Astrocyte of the cerebellum (primary cell): ENCODE measurements around the gene LETM1.

Experiments used
- DNase-seq: peaks from one replicate; pipeline ENCODE4 v3.0.0-alpha.2; 2011; ENCODE audit warnings: low read depth
- H3K4me3 ChIP-seq: 2 replicates; pipeline ENCODE4 v1.5.1; 2011; ENCODE audit warnings: mild to moderate bottlenecking, low read depth, low read length, moderate library complexity
- CTCF ChIP-seq: IDR thresholded peaks from 2 replicates; pipeline ENCODE4 v1.5.1; 2012; ENCODE audit warnings: low read length, low read depth, moderate library complexity, mild to moderate bottlenecking; ENCODE audit errors: missing control alignments
- in situ Hi-C: cut with HindIII; loops from 2 replicates; pipeline ENCODE4 v1.10.0; 2017; ENCODE audit warnings: low sequenced_read_pairs

Gene LETM1

GRCh38 chr4:1797861-1798579 is 57.9 kb downstream of the LETM1 start:
- no peak for DNase-seq
- H3K4me3 ChIP-seq = no peak overlapping the region
- TF ChIP-seq CTCF = no peak
- in situ Hi-C loops = no loop called here

- TF ChIP-seq CTCF = no peak
- in situ Hi-C loops = no loop called here
- H3K4me3 ChIP-seq = no peak overlapping the region
- no peak for DNase-seq
Measured at GRCh38 chr4:1797298-1797860, 58.6 kb downstream of the LETM1 start.

- in situ Hi-C loops = no loop called here
- H3K4me3 ChIP-seq = no peak overlapping the region
- no peak for DNase-seq
- no peak for TF ChIP-seq CTCF
Measured at GRCh38 chr4:1796486-1797204, 59.3 kb downstream of the LETM1 start.

GRCh38 chr4:1795299-1796195 is 60.4 kb downstream of the LETM1 start:
- peak overlapping the region; percentile 21 for H3K4me3 ChIP-seq
- no peak for TF ChIP-seq CTCF
- DNase-seq = no peak
- in situ Hi-C loops = no loop called here

GRCh38 chr4:1794809-1795298 is 61.1 kb downstream of the LETM1 start:
- in situ Hi-C loops = no loop called here
- TF ChIP-seq CTCF = no peak
- peak overlapping the region; percentile 21 for H3K4me3 ChIP-seq
- DNase-seq = no peak
